K562 (cell line): ENCODE results near the gene TBC1D16. TPM values are rescaled to one million over a fixed set of nuclear protein-coding genes. Genes with fewer than 3 reads are reported as not detected.

ENCODE experiments used
- ATF1 ChIP-seq, 2 experiments: fragments of 450-650 bp in 1 of 2; IDR thresholded peaks; 2 replicates each; pipeline ENCODE4 v1.6.1; 2016; ENCODE audit warnings: missing compliant biosample characterization in 1 of 2, missing genetic modification characterization in 1 of 2
- CEBPZ ChIP-seq: fragments of 150-350 bp; IDR thresholded peaks from 2 replicates; pipeline ENCODE4 v1.6.1; 2014; ENCODE audit warnings: low read depth, mild to moderate bottlenecking, low read length, borderline replicate concordance
- CTBP1 ChIP-seq: fragments of 450-650 bp; IDR thresholded peaks from 2 replicates; pipeline ENCODE4 v1.6.1; 2016; ENCODE audit warnings: borderline replicate concordance
- CXXC5 ChIP-seq: fragments of 250-450 bp; sonication (Bioruptor Pico); IDR thresholded peaks from 2 replicates; pipeline ENCODE4 v1.8.0; 2022; ENCODE audit warnings: inconsistent platforms, mild to moderate bottlenecking, moderate library complexity
- DPF2 ChIP-seq: fragments of 450-650 bp; IDR thresholded peaks from 2 replicates; pipeline ENCODE4 v1.6.1; 2016
- EWSR1 ChIP-seq: fragments of 450-650 bp; IDR thresholded peaks from 2 replicates; pipeline ENCODE4 v1.6.1; 2018; ENCODE audit warnings: borderline replicate concordance, mild to moderate bottlenecking, low read depth, moderate library complexity; ENCODE audit not compliant: partially characterized antibody
- FOXJ2 ChIP-seq: fragments of 200-800 bp; sonication (Bioruptor generic); IDR thresholded peaks from 2 replicates; pipeline ENCODE4 v1.6.1; 2016; ENCODE audit warnings: missing genetic modification characterization, missing compliant biosample characterization
- HDAC3 ChIP-seq: fragments of 450-650 bp; IDR thresholded peaks from 2 replicates; pipeline ENCODE4 v1.6.1; 2018; ENCODE audit warnings: borderline replicate concordance, mild to moderate bottlenecking, moderate library complexity; ENCODE audit not compliant: partially characterized antibody
- HMG20A ChIP-seq: fragments of 450-650 bp; formaldehyde crosslinking; conservative IDR thresholded peaks from 2 replicates; pipeline ENCODE4 v1.4.0; 2020; ENCODE audit warnings: mild to moderate bottlenecking, mixed read lengths
- IFI16 ChIP-seq: fragments of 250-450 bp; sonication (Bioruptor Pico); IDR thresholded peaks from 2 replicates; pipeline ENCODE4 v2.1.2; 2022; ENCODE audit warnings: mild to moderate bottlenecking, inconsistent platforms
- MAX ChIP-seq: sonication (generic); formaldehyde crosslinking; IDR thresholded peaks from 2 replicates; pipeline ENCODE4 v1.9.0; 2022; ENCODE audit warnings: mild to moderate bottlenecking, missing genetic modification reagents
- MAZ ChIP-seq, 2 experiments: fragments of 450-650 bp in 1 of 2; sonication (generic) in 1 of 2; formaldehyde crosslinking; IDR thresholded peaks in 1 of 2; conservative IDR thresholded peaks in 1 of 2; 2 replicates each; pipeline versions ENCODE4 v1.4.0 to v1.5.0; 2020; ENCODE audit warnings: mild to moderate bottlenecking in 1 of 2, missing genetic modification reagents in 1 of 2
- NONO ChIP-seq, 2 experiments: fragments of 200-400 bp in 1 of 2; fragments of 450-650 bp in 1 of 2; formaldehyde crosslinking in 1 of 2; IDR thresholded peaks; 2 replicates each; pipeline ENCODE4 v1.6.1; 2017; ENCODE audit warnings: low read depth in 2 of 2, mild to moderate bottlenecking in 2 of 2, moderate library complexity in 2 of 2, low read length in 1 of 2
- PURB ChIP-seq: sonication (generic); formaldehyde crosslinking; IDR thresholded peaks from 2 replicates; pipeline ENCODE4 v1.9.0; 2021; ENCODE audit warnings: low read depth, mild to moderate bottlenecking, missing genetic modification reagents
- RBM17 ChIP-seq: fragments of 200-400 bp; formaldehyde crosslinking; IDR thresholded peaks from 2 replicates; pipeline ENCODE4 v1.6.1; 2017; ENCODE audit warnings: low read depth, mild to moderate bottlenecking, low read length, borderline replicate concordance
- SNIP1 ChIP-seq: fragments of 450-650 bp; IDR thresholded peaks from 2 replicates; pipeline ENCODE4 v1.7.1; 2017; ENCODE audit warnings: low read depth, mild to moderate bottlenecking
- SP2 ChIP-seq: IDR thresholded peaks from 2 replicates; pipeline ENCODE4 v1.6.1; 2011; ENCODE audit warnings: mild to moderate bottlenecking, low read depth, low read length, moderate library complexity; ENCODE audit not compliant: poor library complexity, severe bottlenecking; ENCODE audit errors: extremely low read depth
- USF2 ChIP-seq: sonication (generic); formaldehyde crosslinking; IDR thresholded peaks from 2 replicates; pipeline ENCODE4 v1.5.0; 2020; ENCODE audit warnings: missing genetic modification reagents
- YY1 ChIP-seq, 3 experiments: IDR thresholded peaks; 2 replicates each; pipeline ENCODE4 v1.6.1; 2011; ENCODE audit warnings: low read length in 2 of 3, mild to moderate bottlenecking in 2 of 3, moderate library complexity in 2 of 3, borderline replicate concordance in 1 of 3, control low read depth in 1 of 3, low read depth in 1 of 3; ENCODE audit not compliant: insufficient read depth in 3 of 3, insufficient replicate concordance in 2 of 3, control insufficient read depth in 1 of 3, insufficient read length in 1 of 3; ENCODE audit errors: extremely low read depth in 1 of 3
- ZFPM2 ChIP-seq: fragments of 250-450 bp; sonication (Bioruptor Pico); IDR thresholded peaks from 2 replicates; pipeline ENCODE4 v1.5.1; 2022; ENCODE audit warnings: mild to moderate bottlenecking
- ZNF253 ChIP-seq: fragments of 250-450 bp; sonication (Bioruptor Pico); conservative IDR thresholded peaks from 2 replicates; pipeline ENCODE4 v1.6.1; 2021; ENCODE audit warnings: mild to moderate bottlenecking
- polyA plus RNA-seq, 8 experiments: library from polyadenylated mRNA; depleted of rRNA in 4 of 8; stranded (reverse) in 5 of 8; unstranded in 3 of 8; fragments of >200 nt; fragmentation: Nextera tagmentation in 2 of 8; fragmentation: Illumina TruSeq in 1 of 8; extraction: Ambion mirVana in 2 of 8; extraction: Trizol in 1 of 8; gene quantifications; 2 replicates each; pipeline versions ENCODE4 v1.2.1 to v1.2.3, GENCODE V29; 2011 to 2014; ENCODE audit warnings: inconsistent platforms in 1 of 8, missing spikeins in 1 of 8
- total RNA-seq, 7 experiments: library from RNA; depleted of rRNA in 6 of 7; stranded (reverse); fragments of >200 nt in 6 of 7; fragmentation: Illumina TruSeq in 2 of 7; extraction: Trizol in 2 of 7; gene quantifications; 2 replicates each; pipeline versions ENCODE4 v1.2.1 to v1.2.3, GENCODE V29; 2011 to 2021; ENCODE audit warnings: low replicate concordance in 1 of 7

Gene TBC1D16
- total and polyA plus RNA-seq, 9 of the 15 experiments (the other 6 are each of a cell fraction or from before 2014, with no cell fraction given): 0.01 to 0.20 (median 0.03) TPM; not detected in 1

GRCh38 chr17:80068301-80069222 lies 32.9 kb upstream of the TBC1D16 start (continued):
- TF ChIP-seq CEBPZ (no peak), ZNF253 (CRISPR knock-in tag) (no peak), HMG20A (CRISPR knock-in tag) (no peak), SP2 (no peak), EWSR1 (no peak), CXXC5 (CRISPR knock-in tag) (peak; percentile 54), IFI16 (CRISPR knock-in tag) (no peak), PURB (CRISPR knock-in tag) (no peak), USF2 (CRISPR knock-in tag) (no peak), YY1 (IDR thresholded peaks at IDR 0.05; ENCODE audit: borderline replicate concordance in 1 of 3, control insufficient read depth in 1 of 3, extremely low read depth in 1 of 3, insufficient read depth in 3 of 3, insufficient read length in 1 of 3, insufficient replicate concordance in 2 of 3, low read depth in 1 of 3, low read length in 2 of 3) (no peak), MAX (peak; percentile 32; the same call in 1 of the 2 replicates), FOXJ2 (tag) (peak; percentile 53; the same call in 1 of the 2 replicates), ZFPM2 (CRISPR knock-in tag) (no peak), MAZ (CRISPR knock-in tag; conservative IDR thresholded peaks at IDR 0.05 in 1 of 2, IDR thresholded peaks at IDR 0.05 in 1 of 2) (peak in 1 of 2 experiments; percentile 49; a peak in 1 of 4 replicates), DPF2 (peak; percentile 42; the same call in 1 of the 2 replicates), HDAC3 (no peak), SNIP1 (no peak), CTBP1 (peak; percentile 72; the same call in 1 of the 2 replicates), ATF1 (CRISPR knock-in tag; IDR thresholded peaks at IDR 0.05) (no peak), ATF1 (tag; IDR thresholded peaks at IDR 0.05) (peak; percentile 25; the same call in 1 of the 2 replicates), NONO (IDR thresholded peaks at IDR 0.05; ENCODE audit: low read depth in 2 of 2, low read length in 1 of 2) (no peak), RBM17 (no peak)
